NCI-H2029 (cell line): ENCODE data around the gene NXF2B.
"Not testable (repeated sequence)": the region's sequence is repeated elsewhere in the genome, so short reads cannot be mapped to it uniquely, and the experiment has no call there.

ENCODE experiments used
- DNase-seq: peaks from one replicate; lab custom pipeline; 2025; lab: John Stamatoyannopoulos, UW

The NXF2B gene

GRCh38 chrX:102439908-102440307, at the start of gene NXF2B:
Gene NXF2B (minus strand): TSS chrX:102440008. CDS start chrX:102380036, 59,972 bp downstream.
- not testable (repeated sequence) for DNase-seq

GRCh38 chrX:102478765-102479164, 39.0 kb upstream of the NXF2B start:
- not testable (repeated sequence) for DNase-seq

- DNase-seq: not testable (repeated sequence)
Observed at GRCh38 chrX:102471762-102472220, 32.0 kb upstream of the NXF2B start, which contains the start of gene TCP11X2. Gene TCP11X2 (minus strand): TSS chrX:102471812.

GRCh38 chrX:102470215-102470614, 30.4 kb upstream of the NXF2B start:
- DNase-seq: not testable (repeated sequence)

- not testable (repeated sequence) for DNase-seq
Observed at GRCh38 chrX:102458615-102459014, 18.8 kb upstream of the NXF2B start.

- DNase-seq: not testable (repeated sequence)
Observed at GRCh38 chrX:102414493-102414892, 25.3 kb downstream of the NXF2B start.

GRCh38 chrX:102345916-102346315, 93.9 kb downstream of the NXF2B start:
- no peak for DNase-seq

- no peak for DNase-seq
Observed at GRCh38 chrX:102341867-102342266, 97.9 kb downstream of the NXF2B start.

GRCh38 chrX:102339312-102340298, 100.2 kb downstream of the NXF2B start:
- no peak for DNase-seq

- no peak for DNase-seq
Observed at GRCh38 chrX:102338162-102338561, 101.6 kb downstream of the NXF2B start.
